GM10248 (cell line): ENCODE measurements around the gene CLK4.

Experiments
- CTCF ChIA-PET: fragments of 300-600 bp; sonication (Branson Sonifier 250); formaldehyde crosslinking; extraction: SDS; loops from one replicate; lab custom pipeline; 2021; ENCODE audit warnings: antibody characterized with exemption; lab: Yijun Ruan, JAX
- POLR2A ChIA-PET: fragments of 350-650 bp; sonication (Branson Sonifier 250); formaldehyde crosslinking; extraction: SDS; loops from one replicate; lab custom pipeline; 2020; ENCODE audit warnings: antibody characterized with exemption; lab: Yijun Ruan, JAX
- DNase-seq: peaks from one replicate; pipeline ENCODE4 v3.0.0; 2012; ENCODE audit errors: extremely low spot score
- TF ChIP-seq, protein P1 (sequence below): IDR thresholded peaks from 2 replicates; pipeline ENCODE4 v1.5.1; 2012; ENCODE audit warnings: mild to moderate bottlenecking, low read depth; ENCODE audit errors: extremely low read depth, missing control alignments, control extremely low read depth

The CLK4 gene

DNA sequence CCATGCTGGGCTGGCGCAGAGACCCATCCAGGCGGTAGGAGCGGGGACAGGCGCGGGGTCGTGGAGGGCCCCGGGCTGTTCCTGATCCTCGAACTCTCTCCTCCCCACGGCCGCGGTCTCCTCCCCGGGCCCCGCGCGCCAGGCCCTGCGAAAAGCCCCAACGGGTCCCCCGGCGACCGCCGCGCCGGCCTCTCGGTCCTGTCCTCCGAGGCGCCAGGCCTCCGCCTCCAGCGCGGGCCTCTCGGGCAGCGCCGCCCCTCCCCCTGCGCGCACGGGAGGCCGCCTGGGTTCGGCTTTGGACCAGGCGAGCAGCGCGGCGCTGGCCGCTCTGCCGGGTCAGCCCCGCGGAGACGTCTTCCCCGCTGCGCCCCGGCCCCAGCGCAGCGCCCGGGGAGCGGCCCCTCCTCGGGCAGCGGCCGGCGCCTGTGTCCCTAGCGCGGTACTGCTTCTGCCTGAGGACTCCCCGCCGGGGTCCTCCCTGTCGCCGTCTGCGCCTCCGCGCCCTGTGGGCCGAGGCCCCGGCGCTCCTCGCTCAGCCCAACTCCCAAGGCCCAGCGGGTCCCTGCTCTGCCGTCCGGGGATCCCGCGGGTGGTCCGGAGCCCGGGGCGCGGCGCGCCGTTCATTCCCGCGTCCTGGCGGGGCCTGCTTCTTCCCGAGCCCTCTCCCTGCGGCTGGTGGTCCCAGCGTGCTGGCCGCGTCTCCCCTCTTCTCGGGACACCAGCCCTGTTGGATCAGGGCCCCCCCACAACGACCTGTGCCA is 50.1 kb downstream of the CLK4 start:
- TF ChIP-seq, protein P1, sequence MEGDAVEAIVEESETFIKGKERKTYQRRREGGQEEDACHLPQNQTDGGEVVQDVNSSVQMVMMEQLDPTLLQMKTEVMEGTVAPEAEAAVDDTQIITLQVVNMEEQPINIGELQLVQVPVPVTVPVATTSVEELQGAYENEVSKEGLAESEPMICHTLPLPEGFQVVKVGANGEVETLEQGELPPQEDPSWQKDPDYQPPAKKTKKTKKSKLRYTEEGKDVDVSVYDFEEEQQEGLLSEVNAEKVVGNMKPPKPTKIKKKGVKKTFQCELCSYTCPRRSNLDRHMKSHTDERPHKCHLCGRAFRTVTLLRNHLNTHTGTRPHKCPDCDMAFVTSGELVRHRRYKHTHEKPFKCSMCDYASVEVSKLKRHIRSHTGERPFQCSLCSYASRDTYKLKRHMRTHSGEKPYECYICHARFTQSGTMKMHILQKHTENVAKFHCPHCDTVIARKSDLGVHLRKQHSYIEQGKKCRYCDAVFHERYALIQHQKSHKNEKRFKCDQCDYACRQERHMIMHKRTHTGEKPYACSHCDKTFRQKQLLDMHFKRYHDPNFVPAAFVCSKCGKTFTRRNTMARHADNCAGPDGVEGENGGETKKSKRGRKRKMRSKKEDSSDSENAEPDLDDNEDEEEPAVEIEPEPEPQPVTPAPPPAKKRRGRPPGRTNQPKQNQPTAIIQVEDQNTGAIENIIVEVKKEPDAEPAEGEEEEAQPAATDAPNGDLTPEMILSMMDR = no peak
- DNase-seq = no peak
- POLR2A ChIA-PET = no interaction called here
- CTCF ChIA-PET = no interaction called here

DNA sequence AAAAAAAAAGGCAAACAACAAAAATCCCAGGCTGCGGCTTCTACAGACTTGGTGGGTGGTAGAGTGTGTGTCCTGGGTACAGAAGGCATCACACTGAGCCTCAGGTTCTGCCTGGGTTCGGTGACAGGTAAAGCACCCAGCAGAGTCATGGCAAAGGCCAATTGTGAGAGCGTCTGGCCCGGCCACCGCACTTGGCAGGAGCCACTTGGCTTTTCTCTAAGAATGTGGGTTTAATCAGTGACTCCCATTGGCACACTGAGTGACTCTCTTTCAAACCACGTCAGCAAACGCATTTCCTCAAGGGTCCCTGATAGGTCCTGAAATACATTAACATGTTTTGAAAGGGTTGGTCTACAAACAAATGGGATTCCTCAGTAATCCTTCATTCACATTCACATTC is 53.6 kb downstream of the CLK4 start:
- ChIA-PET POLR2A (no interaction called here), CTCF (no interaction called here)
- DNase-seq = no peak
- TF ChIP-seq, protein P1 = no peak

DNA sequence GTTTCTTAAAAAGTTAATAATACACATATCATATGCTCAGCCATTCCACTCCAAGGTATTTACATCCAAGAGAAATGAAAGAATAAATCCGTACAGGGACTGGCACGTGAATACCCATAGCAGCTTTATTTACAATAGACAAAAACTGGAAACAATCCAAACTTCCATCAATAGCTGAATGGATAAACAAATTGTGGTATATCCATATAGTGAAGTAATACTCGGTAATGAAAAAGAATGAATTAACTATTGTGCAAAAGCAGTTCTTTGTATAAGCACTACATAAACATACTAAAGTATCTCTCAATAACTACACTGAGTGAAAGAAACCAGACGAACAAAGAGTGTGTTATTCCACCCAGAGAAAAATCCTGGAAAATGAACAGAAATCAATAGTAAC is 54.2 kb downstream of the CLK4 start:
- ChIA-PET CTCF (no interaction called here), POLR2A (no interaction called here)
- no peak for DNase-seq
- TF ChIP-seq, protein P1 = no peak

DNA sequence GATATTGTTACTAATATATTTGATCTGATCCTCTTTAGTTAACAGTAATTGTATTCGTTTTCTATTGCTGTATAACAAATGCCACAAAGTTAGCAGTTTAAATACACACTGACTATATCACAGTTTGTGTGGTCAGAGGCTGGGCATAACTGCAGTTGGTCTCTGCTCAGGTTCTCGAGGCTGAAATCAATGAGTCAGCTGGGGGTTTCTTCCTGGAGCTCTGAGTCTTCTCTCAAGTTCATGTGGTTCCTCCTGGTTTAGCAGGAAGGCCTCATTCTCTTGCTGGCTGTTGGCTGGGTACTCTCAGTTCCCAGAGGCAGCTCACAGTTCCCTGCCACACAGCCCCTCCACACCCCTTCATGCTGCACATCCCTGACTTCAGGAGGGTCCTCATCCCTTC is 57.4 kb downstream of the CLK4 start:
- ChIA-PET CTCF (interaction anchor here (1.0 kb wide), 1 partner anchor 14 kb away, joined by 3 read pairs; no protein-coding TSS in a partner anchor), POLR2A (no interaction called here)
- no peak for DNase-seq
- TF ChIP-seq, protein P1 = no peak

DNA sequence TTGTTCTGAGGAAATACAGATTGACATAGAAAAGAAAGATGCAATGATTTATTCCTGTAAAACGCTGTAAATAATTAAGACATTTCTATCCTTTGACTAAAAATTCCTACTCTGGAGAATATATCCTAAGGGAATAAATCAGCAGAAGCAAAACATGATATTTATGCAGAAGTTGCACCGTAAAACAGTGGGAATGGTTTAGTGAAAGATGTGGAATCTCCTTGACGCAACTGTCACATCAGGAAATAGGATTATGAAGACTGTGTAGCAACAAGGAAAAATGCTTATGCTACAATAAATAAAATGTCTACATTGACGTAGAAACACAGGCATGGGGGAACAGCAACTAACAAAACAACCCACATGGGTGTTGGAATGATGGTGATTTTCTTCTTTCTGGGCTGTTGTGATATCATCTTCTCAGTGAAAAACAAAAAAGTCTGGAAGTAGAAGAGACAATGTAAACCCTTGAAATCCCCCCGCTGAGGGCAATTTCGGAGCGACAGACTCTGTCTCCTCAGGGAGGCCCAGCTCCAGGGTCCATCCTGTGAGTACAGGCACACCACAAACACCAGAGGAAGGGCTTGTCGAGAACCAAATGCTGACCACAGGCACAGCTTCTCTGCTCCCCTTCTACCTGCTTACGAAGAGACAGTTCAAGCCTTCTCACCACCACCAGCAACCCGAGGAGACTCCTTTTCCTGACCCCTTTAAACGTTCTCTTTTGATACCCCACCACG is 61.9 kb downstream of the CLK4 start:
- TF ChIP-seq, protein P1 = no peak
- POLR2A ChIA-PET = no interaction called here
- CTCF ChIA-PET = no interaction called here
- DNase-seq = no peak

DNA sequence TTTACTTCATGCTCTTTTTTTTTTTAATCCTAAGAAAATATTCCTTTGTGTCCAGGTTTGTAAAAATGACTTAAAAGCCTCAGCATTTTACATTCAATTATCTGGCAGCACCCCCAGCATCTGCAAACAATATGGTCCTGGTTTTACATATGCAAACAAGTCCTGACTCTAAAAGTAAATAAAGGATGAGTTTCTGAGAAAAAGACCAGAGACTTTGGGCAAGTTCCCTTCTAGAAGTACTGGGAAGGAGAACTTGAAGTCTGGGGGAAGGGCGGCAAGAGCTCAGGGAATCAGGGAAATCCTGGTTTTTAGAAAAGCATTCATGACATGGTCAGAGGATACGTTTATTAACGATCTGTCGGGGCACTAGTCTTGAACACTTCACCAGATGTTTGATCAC is 62.5 kb downstream of the CLK4 start:
- ChIA-PET POLR2A (no interaction called here), CTCF (no interaction called here)
- TF ChIP-seq, protein P1 = no peak
- DNase-seq = no peak
